H1 (cell line): Measurements from ENCODE around the gene TNIK. TPM values are rescaled to one million over a fixed set of nuclear protein-coding genes. Genes with fewer than 3 reads are reported as not detected.

ENCODE experiments used
- BRCA1 ChIP-seq: IDR thresholded peaks from 2 replicates; pipeline ENCODE4 v1.6.1; 2012; ENCODE audit warnings: low read depth, low read length, improper control_type of control experiment
- SAP30 ChIP-seq: fragments of 300-600 bp; sonication (generic); IDR thresholded peaks from 2 replicates; pipeline ENCODE4 v1.7.1; 2012; ENCODE audit warnings: low read length, moderate library complexity, mild to moderate bottlenecking, inconsistent platforms; ENCODE audit not compliant: insufficient read depth, insufficient replicate concordance
- polyA plus RNA-seq, 7 experiments: library from polyadenylated mRNA; depleted of rRNA in 3 of 7; stranded (reverse) in 5 of 7; unstranded in 2 of 7; fragments of >200 nt in 5 of 7; fragments of 200-250 nt in 2 of 7; gene quantifications; 1 replicate in 5 of 7; 2 replicates in 1 of 7; 4 replicates in 1 of 7; pipeline versions ENCODE4 v1.2.1 to v1.2.3, GENCODE V29; 2011 to 2013; ENCODE audit warnings: missing spikeins in 2 of 7, mixed read lengths in 2 of 7
- total RNA-seq: library from RNA; stranded (reverse); fragmentation: NEBNext Ultra II Directional; extraction: Animal tissue kit (Norgen Biotek cat#: 25700); gene quantifications from 2 replicates; pipeline ENCODE4 v1.2.1, GENCODE V29; 2021

TNIK gene
- total and polyA plus RNA-seq, 2 of the 8 experiments (the other 6 are each of a cell fraction or from before 2014, with no cell fraction given): 7.4 to 42.0 TPM

GRCh38 chr3:171508206-171508605, 48.0 kb upstream of the TNIK start (continued):
- TF ChIP-seq BRCA1 (no peak), SAP30 (no peak)
